HG03571 (cell line): ENCODE measurements around the gene ZNHIT2.
"Not testable (repeated sequence)": the region's sequence is repeated elsewhere in the genome, so short reads cannot be mapped to it uniquely, and the experiment has no call there.

Source experiments
- ATAC-seq: cut with Tn5 transposase; IDR thresholded peaks from one replicate; pipeline ENCODE4 v1.9.1; 2021; ENCODE audit not compliant: unreplicated experiment

Gene ZNHIT2

DNA sequence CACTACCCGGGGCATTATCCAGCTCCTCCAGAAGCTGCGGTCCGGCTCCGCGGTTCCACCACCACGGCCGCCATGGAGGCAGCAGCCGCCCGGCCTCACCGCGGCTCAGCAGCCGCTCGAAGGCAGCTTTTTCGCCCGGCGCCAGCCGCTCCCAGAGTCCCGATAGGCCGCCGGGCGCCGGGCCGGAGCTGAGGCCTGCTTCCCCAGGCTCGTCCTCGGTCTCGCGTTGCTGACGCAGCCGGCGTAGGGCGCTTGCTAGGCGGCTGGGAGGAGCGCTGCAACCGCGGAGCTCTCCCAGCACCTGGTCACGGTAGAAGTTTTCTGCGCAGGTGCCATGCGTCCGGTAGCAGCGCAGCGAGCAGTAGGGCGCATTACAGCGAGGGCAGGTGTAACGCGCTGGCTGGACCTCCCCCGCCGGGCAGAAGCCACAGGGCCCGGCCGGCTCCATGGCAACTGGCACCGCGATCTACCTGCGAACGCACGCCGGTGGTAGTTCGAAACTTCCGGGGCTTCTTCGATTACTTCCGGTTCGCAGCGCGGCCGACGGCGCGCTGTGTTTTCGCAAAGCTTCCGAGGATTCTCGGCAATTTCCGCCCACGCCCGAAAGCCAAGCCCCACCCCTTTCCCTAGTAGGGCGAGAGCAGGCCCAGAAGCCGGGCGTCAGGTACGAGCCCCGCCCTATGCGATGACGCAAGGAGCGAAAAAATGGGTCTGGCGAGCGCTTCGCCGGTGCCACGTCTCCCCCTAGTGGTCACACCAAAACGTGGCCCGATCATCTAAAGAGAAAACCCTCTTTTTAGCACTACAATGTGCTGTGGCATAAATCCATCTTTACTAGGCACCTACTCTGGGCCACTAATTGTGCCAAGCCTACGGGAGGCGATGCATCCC lies at the start of gene ZNHIT2:
Gene ZNHIT2, minus strand, starts transcription at position 496 of the 891 bp plus-strand sequence. Its CDS starts 48 bp downstream, at position 448.
- peak; percentile 55 for ATAC-seq

DNA sequence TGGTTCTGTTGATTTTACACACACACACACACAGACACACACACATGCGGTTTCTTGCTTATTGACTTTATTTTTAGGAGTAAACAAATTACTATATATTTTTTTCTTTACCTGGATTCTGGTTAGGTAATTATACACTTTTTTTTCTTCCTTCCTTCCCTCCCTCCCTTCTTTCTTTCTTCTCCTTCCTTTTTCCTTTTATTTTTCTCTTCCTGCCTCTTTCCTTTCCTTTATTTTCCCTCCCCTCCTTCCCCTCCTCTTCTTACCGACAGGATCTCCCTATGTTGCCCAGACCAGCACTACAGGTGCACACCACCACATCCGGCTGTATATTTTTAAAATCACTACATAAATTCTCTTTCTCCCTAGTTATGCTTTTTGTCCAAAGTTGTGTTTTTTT lies 49.4 kb upstream of the ZNHIT2 start:
- no peak for ATAC-seq

DNA sequence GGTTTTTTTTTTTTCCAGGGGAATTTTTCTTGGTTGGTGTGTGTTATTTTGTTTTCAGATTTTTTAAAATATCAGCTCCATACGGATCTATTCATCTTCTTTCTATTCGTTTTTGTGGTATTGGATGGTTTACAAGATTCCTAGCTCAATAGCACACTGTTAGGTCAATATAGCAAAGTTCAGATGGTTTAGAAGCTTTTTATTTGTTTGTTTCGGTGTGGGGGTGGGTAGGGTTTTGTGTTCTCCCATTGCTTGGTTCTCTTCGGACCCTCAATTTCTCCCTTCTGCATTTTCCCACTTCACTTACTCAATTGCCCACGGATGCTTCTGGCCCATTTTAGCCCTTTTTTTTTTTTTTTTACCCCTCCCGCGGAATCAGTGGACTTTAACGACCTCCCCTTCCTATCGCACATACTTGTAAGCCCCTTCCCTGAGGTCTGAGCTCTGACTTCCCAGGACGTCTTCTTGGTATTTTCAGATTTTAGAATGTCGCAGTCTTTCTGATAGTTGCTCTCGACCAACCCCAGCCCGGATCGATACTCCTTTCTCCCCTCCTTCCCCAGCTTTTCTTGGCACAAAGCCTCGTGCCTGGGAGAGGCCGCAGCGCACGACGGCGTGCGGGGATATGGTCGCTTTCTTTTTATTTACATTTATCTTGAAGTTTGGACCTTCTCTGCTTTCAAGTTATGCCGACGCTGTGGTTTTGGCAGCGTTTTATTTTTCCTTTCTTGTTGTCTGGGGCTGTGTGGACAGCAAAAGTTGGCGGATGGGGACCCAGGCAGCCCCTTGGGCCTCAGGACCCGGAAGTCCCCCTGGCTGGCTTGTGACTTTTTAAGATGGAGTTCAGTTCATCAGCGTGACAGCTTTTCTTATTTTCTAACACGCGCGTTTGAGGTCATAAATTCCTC lies 48.2 kb upstream of the ZNHIT2 start:
- ATAC-seq: no peak

DNA sequence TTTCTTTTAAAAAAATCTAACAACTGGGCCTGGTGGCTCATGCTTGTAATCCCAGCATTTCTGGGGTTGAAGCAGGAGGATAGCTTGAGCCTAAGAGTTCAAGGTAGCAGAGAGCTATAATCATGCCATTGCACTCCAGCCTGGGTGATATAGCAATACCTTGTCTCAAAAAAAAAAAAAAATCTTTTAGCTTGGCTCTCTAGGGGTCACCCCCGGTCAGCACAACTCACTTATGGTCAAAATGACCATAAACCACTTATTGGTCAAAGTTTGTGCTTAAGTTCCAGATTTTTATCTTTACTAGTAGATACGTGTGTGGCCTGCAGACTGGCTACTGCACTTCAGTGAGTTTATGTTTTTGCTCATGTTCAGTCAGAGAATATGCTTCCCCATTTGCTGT lies 46.2 kb upstream of the ZNHIT2 start:
- no peak for ATAC-seq

DNA sequence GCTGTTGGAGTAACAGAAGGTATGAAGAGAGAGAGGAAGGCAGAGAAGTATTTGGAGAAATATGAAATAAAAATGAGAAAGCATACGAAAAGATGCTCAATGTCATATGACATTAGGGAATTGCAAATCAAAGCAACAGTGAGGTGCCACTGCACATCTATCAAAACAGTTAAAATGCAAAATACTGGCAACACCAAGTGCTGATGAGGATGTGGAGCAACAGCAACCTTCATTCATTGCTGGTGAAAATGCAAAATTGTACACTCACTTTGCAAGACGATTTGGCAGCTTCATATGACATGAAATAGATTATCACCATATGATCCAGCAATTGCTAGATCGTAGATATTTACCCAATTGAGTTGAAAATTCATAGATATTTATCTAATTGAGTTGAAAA lies 43.1 kb upstream of the ZNHIT2 start:
- ATAC-seq: no peak

DNA sequence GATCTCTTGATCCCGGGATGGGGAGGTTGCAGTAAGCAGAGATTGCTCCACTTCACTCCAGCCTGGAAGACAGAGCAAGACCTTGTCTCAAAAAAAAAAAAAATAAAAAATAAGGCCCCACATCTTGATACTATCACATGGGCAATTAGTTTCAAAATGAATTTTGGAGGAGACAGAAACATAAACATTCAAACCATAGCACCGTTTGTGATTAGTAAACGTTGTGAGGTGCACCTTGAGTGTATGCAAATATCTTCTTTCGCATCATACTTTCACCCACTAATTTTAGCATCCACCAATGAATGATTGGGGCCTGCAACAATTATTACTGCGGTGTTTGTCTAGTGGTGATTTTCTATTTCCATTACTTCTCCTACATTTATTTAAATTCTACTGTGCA lies 41.5 kb upstream of the ZNHIT2 start:
- ATAC-seq: peak; percentile 76

DNA sequence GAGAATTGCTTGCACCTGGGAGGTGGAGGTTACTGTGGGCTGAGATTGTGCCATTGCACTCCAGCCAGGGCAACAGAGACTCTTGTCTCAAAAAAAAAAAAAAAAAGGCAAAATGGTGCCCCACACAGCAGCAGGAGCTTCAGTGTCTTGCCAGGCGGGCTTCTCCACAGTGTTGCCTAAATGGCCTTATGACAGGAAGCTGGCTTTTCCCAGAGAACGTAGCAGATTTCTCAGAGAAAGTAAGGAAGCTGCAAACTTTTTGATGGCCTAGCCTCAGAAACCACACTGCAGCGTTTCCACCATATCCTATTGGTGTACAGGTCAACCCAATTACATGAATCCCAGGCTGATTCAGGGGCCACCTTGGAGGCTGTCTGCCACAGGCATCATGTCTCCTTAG lies 39.8 kb upstream of the ZNHIT2 start:
- ATAC-seq: no peak

DNA sequence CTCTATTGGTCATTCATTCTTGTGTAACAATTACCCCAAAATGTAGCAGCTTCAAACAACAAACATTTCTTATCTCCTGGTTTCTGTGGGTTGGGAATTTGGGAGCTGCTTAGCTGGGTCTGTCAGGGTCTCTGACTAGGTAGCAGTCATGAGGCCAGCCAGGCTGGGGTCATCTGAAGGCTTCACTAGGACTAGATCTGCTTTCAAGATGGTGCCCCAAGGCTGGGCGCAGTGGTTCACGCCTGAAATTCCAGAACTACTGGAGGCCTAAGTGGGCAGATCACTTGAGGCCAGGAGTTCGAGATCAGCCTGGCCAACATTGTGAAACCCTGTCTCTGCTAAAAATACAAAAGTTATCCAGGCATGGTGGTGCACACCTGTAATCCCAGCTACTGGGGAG lies 39.4 kb upstream of the ZNHIT2 start:
- no peak for ATAC-seq

DNA sequence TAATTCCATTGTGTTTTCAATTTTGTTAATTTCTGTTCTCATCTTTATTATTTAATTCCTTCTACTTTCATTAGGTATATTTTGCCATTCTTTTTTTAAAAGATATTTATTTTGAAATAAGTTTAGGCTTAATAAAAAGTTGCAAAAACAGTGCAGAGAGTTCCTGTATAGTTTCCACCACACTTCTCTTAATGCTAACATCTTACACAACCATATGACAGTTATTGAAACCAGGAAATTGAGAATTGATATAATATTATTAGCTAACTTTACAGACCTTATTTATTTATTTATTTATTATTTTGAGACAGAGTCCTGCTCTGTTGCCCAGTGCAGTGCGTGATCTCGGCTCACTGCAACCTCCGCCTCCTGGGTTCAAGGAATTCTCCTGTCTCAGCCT lies 38.8 kb upstream of the ZNHIT2 start:
- no peak for ATAC-seq

DNA sequence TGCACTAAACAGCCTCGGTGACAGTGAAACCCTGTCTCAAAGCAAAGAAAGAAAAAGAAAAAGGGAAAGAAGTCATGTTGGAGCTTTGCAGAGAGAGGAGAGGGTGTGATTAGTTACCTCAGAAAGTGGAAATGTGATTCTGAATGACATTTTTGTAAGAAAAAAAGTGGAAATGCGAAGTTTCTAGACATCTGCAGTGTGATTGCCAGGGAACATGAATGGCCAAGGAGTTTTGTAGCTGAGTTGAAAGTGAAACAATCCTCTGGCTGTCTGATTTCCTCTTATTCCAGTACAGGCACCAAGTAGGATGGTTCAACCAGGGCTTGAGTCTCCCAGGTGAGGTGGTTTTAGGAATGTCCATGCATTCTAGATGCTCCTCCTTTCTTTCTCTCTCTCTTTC lies 34.6 kb upstream of the ZNHIT2 start:
- ATAC-seq: no peak

DNA sequence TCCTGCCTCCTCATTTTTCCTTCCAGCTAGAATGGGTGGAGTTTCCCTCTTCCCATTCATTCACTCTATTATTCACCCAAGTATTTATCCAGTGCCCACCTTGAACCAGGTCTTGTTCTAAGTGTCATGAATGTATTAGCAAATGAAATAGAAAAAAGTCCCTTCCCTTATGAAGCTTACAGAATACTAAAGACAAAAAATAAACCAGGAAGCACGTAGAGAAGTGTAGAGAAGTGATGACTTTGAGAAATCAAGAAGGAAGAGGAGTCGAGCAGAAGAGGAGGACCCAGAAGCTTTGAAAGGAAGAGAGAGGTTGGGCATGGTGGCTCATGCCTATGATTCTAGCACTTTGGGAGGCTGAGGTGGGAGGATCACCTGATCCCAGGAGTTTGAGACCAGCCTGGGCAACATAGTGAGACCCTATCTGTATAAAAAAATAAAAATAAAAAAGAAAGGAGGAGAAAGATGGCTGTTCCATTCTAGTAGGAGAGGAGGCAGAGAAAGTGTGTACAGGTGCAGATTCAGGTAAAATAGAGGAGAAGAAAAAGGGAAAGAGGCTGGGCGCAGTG lies 33.9 kb upstream of the ZNHIT2 start:
- no peak for ATAC-seq

DNA sequence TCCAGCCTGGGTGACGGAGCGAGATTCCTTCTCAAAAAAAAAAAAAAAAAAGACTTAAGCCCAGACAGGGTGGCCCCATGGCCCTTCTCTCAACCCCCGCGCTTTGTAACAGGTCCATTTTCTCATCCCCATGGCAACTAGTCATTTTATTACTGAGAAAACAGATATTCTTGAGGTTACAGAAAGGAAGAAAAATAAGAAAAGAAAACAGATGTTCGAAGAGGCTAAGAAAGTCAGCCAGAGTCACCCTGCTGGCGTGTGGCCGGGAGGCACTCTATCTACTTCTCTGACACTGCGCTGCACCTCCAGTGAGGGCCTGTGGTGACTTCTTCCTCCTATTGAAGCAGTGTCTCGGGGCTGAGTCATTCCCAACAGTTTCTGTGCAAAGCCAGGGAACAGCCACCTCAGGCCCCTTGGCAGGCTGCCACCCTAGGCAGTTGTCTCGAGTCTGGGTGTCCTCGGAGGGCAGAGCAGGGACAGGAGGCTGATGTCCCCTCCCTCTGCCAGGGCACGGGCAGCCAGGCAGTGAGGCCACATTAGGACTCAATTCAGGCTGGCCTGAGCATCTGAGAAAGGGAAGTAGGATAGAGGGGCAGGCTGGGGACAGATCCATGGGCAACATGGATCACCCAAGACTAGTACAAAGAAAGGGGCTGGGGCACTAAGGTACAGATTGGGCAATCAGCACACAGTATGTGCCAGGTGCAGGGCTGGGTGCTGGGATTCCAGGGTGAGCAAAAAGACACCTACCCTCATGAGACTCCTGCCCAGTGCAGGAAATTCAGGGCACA lies 33.2 kb upstream of the ZNHIT2 start:
- ATAC-seq: no peak

DNA sequence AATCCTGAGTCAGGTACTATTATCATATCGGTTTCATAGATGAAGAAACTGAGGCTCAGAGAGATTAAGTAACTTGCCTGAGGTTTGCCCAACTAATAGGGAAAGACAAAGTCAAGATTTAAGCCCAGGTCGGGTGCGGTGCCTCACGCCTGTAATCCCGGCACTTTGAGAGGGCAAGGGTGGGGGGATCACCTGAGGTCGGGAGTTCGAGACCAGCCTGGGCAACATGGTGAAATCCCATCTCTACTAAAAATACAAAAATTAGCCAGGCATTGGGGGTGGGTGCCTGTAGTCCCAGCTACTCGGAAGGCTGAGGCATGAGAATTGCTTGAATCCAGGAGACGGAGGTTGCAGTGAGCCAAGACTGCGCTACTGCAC lies 32.6 kb upstream of the ZNHIT2 start:
- not testable (repeated sequence) for ATAC-seq

DNA sequence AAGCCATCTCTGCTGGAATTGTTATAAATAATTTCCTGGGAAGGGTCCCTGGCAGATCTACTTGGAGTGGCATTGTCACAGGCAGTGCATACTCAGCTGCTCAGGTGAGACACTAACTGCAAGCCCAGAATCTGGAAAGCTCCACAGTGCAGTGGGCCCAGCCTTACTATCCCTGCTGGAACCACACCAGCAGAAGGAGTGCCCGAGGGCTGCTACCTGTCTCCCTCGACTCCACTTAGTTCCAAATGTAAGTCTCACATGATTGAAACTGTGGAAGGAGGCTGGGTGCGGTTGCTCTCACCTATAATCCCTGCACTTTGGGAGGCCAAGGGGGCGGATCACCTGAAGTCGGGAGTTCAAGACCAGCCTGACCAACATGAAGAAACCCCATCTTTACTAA lies 31.2 kb upstream of the ZNHIT2 start:
- ATAC-seq: no peak

DNA sequence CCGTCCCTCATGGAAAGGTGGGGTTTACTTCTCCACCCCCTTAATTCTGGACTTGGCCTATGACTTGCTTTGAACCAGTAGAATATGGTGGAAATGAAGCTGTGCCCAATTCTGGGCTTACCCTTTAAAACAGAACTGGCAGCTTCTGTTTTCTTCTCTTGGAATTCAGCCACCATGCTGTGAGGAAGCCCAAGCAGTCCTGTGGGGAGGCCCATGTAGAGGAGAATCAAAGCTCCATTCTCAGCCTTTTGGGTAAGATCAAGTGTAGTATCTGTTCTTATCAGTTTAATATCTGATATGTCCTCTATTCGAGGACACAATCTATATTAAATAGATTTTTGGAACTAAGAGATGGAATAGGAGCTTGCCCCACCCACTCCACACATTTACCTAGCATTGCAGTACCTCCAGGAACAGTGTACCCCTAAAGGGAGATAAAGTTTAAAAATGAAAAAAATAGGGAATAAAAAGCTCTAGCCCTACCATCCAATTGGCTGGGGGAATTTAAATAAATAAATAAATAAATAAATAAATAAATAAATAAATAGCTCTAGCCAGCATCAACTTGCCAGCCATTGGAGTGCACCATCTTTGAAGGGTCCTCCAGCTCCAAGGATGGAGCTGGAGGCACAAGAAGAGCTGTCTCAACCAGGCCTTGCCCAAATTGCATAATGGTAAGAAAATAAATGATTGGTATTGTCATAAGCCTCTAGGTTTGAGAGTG lies 30.0 kb upstream of the ZNHIT2 start:
- ATAC-seq: no peak

DNA sequence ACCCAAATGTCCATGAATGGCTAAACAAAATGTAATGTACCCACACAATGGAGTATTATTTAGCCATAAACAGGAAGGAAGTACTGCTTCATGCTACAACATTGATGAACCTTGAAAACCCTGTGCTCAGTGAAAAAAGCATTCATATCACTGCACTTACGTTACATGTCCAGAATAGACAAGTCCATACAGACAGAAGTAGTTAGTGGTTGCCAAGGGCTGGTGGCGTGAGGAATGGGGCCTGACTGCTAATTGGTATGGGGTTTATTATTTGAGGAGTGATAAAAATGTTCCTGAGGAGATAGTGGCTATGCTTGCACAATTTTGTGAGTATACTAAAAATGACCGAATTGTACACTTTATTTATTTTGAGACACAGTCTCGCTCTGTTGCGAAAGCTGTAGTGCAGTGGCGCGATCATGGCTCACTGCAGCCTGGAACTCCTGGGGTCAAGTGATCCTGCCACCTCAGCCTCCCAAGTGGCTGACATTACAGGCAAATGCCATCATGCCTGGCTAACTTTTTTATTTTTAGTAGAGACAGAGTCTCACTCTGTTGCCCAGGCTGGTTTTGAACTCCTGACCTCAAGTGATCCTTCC lies 24.5 kb upstream of the ZNHIT2 start:
- ATAC-seq: no peak

DNA sequence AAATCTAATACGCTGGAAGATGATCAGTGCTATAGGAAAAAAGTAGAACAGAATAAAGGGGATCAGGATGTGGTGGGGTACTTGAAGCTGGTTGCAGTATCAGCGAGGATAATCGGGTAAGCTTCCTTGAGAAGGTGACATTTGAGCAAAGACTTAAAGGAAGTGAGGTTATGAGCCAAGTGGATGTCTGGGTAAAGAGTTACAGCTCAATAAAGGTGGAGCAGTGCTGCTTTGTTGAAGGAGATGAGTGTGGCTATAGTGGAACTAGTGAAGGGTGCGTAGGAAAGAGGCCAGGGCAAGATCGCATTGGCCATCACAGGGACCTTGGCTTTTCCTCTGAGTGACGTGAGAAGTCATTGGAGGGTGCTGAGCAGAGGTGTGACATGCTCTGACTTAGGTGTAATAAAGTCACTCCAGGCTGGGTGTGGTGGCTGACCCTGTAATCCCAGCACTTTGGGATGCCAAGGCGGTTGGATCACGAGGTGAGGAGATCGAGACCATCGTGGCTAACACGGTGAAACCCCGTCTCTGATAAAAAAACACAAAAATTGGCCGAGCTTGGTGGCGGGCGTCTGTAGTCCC lies 19.1 kb upstream of the ZNHIT2 start:
- ATAC-seq: no peak

DNA sequence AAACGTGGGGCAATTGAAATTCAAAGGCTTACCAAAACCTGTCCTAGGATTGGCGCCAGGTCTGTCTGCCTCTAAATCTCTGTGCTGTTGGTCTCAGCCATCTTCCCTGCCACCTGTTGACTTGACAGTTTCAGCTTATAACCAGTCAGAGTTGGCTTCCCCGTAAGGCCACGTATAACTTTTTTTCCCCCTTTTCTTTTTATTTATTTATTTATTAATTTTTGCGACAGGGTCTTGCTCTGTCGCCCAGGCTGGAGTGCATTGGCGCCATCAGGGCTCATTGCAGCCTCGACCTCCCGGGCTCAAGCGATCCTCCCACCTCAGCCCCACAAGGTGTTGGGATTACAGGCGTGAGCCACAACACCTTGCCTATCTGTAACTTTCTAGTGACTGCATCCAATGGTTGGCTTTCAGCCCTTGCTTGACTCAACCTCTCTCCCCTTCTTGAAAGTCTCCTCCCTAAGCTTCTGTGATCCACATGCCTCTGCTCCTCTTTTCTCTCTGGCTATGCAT lies 18.2 kb upstream of the ZNHIT2 start:
- ATAC-seq: no peak

DNA sequence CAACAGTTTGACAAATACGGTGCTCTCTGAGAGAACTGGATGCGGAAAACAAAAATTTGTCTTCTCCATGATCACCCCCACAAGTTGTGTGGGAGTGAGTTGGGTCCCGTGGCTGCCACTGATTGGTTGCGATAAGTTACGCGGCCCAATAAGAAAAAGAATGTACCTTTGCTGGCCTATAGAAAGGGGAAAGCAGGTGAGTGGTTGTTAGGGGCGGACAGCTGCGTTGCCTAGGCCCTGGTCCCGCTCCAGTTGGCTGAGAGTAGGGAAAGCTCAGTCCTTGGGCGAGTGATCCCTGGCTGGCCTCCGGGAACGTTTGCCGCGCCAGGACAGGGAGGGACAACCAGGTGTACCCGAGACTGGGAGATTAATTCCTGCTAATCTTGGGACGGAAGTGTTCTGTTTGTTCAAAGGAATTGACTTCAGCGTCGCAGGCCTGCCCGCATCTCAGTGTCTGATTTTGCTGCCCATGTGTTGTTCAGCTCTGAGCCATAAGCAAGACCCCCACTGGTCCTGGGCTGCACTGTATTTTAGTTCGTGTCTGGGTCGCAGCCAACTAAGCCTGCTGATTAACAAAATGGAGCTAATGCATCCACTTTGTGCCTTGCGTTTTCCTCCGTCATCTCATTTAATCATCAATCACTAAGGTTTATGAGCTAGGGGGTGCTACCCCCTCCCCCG lies 17.6 kb upstream of the ZNHIT2 start:
- peak; percentile 52 for ATAC-seq
